Gastrocnemius medialis (tissue), 4 donors: ENCODE data around the gene SMOC1.

ENCODE experiments used
- CTCF ChIP-seq, 5 experiments: fragments of 450-650 bp in 3 of 5; fragments of 200-600 bp in 2 of 5; sonication (generic) in 2 of 5; IDR thresholded peaks in 4 of 5; conservative IDR thresholded peaks in 1 of 5; 1 replicate in 4 of 5; 2 replicates in 1 of 5; pipeline ENCODE4 v1.5.1; 2016 to 2019; ENCODE audit warnings: antibody characterized with exemption in 5 of 5, mild to moderate bottlenecking in 3 of 5, moderate library complexity in 3 of 5
- POLR2A ChIP-seq, 2 donors: fragments of 450-650 bp; IDR thresholded peaks; one replicate each; pipeline ENCODE4 v1.6.1; 2017; ENCODE audit warnings: antibody characterized with exemption in 2 of 2, mild to moderate bottlenecking in 2 of 2, moderate library complexity in 2 of 2

- TF ChIP-seq CTCF (IDR thresholded peaks at IDR 0.05 in 4 of 5, conservative IDR thresholded peaks at IDR 0.05 in 1 of 5) (no peak), POLR2A (IDR thresholded peaks at IDR 0.05) (no peak)
Measured at GRCh38 chr14:69992564-69992963, 113.3 kb downstream of the SMOC1 start.
